WTC11 (cell line): ENCODE measurements around the gene TARDBP.

Source experiments
- ATF6 ChIP-seq: sonication (generic); formaldehyde crosslinking; IDR thresholded peaks from 2 replicates; pipeline ENCODE4 v1.8.1; 2023; ENCODE audit warnings: mild to moderate bottlenecking, missing genetic modification reagents
- CTCF ChIP-seq: fragments of 200-600 bp; IDR thresholded peaks from 2 replicates; pipeline ENCODE4 v1.8.0; 2022; ENCODE audit warnings: antibody characterized with exemption
- JAZF1 ChIP-seq: fragments of 250-450 bp; sonication (Bioruptor Pico); IDR thresholded peaks from 2 replicates; pipeline ENCODE4 v1.9.0; 2021; ENCODE audit warnings: moderate library complexity, mild to moderate bottlenecking, inconsistent platforms
- SMAD4 ChIP-seq: sonication (generic); formaldehyde crosslinking; IDR thresholded peaks from 2 replicates; pipeline ENCODE4 v1.8.0; 2022; ENCODE audit warnings: mild to moderate bottlenecking, missing genetic modification reagents

DNA sequence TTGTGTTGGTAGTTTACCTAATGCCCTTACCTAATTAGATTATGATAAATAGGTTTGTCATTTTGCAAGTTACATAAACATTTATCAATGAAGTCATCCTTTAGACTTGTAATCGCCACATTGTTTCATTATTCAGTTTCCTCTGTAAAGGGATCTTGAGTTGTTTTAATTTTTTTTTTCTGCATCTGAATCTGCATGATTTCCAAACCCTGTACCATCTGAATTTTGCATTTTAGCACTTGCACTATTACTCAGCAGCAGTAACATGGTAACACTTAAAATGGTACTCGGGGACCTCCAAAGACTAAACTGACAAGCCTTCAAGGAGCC lies 12.4 kb downstream of the TARDBP start:
- TF ChIP-seq CTCF (no peak), SMAD4 (CRISPR knock-in tag) (no peak), JAZF1 (no peak), ATF6 (CRISPR knock-in tag) (no peak)
